GM19351 (cell line): ENCODE data around the gene STAC2.
"Not testable (repeated sequence)": the region's sequence is repeated elsewhere in the genome, so short reads cannot be mapped to it uniquely, and the experiment has no call there.

Source experiments
- ATAC-seq: cut with Tn5 transposase; IDR thresholded peaks from one replicate; pipeline ENCODE4 v1.9.1; 2021; ENCODE audit warnings: mild to moderate bottlenecking, moderate library complexity; ENCODE audit not compliant: unreplicated experiment

Gene STAC2

DNA sequence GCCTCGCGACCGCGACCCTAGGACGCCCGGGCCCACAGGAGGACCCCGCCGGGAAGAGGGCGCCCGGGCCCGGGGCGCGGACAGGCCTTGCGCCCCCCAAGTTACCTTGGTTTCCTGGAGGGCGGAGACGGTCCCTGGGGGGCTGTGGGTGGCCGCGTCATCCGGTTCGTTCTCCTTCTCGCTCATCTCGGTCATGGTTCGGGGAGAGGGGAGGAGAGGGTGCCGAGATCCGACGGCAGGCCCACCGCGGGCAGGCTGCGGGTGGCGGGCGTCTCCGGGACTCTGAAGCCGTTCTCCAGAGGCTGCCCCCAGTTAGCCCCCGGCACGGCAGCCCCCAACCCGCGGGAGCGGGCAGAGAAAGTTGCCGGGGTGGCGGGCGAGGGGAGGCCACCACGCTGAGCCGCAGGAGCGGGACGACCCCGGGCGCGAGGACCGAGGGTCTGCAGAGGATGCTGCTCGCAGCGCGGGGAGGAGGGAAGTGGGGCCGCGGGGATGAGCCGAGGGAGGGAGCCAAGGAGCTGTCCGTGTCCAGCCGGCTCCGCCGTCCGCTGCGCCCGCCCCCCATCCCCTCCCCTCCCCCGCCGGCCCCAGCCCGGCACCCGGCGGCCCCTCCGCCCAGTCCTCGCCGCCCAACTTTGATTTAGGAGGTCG, at the start of gene STAC2:
Gene STAC2 (minus strand): TSS at position 638 of the 651 bp plus-strand sequence. CDS start 443 bp downstream, at position 195.
- no peak for ATAC-seq

GRCh38 chr17:39271546-39271945, 45.8 kb upstream of the STAC2 start:
- no peak for ATAC-seq

- ATAC-seq: no peak
Observed at GRCh38 chr17:39270923-39271322, 45.2 kb upstream of the STAC2 start.

- no peak for ATAC-seq
Observed at GRCh38 chr17:39264119-39264518, 38.4 kb upstream of the STAC2 start.

DNA sequence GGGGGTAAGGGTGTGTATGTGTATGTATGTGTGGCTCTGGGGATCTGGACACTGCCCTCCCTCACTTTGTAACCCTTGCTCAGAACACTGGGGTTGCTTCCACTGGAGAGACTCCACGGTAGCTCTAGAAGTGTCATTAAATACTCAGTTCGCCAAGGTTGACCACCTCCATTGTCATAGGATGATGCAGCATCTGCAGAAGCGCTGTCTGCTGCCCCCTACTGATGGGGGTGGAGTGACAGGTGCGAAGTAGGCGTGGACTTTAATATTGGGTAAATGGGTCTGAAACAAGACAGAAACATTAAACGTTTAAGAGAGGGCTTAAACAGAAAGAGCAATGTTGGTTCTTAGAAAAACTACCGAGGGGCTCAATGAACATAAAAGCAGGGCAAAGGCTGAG, 35.5 kb upstream of the STAC2 start:
- ATAC-seq: no peak

GRCh38 chr17:39252788-39253460, 27.2 kb upstream of the STAC2 start:
- no peak for ATAC-seq

DNA sequence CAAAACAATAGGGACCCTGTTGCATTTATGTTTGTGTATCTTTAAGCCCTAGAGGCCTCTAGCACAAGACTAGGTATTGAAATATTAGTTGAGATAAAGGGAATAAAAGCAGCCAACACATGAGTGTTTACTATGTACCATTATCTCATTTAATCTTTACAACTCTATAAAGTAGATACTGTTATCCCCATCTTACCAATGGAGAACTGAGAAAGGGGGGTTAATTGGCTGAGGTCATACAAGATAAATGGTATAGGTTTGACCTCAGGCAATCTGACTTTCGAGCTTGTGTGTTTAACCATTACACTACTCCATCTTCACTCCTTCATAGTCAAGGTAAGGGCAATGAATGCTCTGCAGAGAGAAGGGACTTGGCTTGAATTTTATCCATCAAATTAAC, 26.3 kb upstream of the STAC2 start:
- ATAC-seq: no peak

DNA sequence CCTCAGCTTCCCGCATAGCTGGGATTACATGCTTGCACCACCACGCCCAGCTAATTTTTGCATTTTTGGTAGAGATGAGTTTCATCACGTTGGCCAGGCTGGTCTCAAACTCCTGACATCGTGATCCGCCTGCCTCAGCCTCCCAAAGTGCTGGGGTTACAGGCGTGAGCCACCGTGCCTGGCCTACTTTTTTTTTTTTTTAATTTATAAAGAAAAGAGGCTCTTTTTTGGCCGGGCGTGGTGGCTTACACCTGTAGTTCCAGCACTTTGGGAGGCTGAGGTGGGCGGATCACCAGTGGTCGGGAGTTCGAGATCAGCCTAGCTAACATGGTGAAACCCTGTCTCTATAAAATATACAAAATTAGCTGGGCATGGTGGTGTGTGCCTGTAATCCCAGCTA, 24.3 kb upstream of the STAC2 start:
- ATAC-seq: not testable (repeated sequence)

DNA sequence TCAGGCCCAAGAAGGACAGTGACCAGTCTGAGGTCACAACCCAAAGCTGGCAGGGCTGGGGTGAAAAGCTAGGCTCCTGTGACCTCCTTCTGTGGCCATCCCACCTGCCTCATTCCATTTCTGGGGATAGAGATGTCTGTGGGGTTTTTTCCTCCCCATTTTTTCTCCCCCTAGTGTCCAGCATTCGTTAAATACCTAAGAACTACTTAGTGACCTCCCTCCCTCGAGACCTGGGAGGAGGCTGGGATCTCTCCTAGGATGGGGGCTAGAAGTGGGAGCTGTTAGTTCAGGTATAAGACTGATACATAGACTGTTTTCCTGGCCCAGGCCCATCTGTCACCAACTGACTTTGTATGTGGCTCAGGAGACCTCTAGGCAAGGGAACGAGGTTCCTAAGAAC, 20.5 kb upstream of the STAC2 start:
- no peak for ATAC-seq

DNA sequence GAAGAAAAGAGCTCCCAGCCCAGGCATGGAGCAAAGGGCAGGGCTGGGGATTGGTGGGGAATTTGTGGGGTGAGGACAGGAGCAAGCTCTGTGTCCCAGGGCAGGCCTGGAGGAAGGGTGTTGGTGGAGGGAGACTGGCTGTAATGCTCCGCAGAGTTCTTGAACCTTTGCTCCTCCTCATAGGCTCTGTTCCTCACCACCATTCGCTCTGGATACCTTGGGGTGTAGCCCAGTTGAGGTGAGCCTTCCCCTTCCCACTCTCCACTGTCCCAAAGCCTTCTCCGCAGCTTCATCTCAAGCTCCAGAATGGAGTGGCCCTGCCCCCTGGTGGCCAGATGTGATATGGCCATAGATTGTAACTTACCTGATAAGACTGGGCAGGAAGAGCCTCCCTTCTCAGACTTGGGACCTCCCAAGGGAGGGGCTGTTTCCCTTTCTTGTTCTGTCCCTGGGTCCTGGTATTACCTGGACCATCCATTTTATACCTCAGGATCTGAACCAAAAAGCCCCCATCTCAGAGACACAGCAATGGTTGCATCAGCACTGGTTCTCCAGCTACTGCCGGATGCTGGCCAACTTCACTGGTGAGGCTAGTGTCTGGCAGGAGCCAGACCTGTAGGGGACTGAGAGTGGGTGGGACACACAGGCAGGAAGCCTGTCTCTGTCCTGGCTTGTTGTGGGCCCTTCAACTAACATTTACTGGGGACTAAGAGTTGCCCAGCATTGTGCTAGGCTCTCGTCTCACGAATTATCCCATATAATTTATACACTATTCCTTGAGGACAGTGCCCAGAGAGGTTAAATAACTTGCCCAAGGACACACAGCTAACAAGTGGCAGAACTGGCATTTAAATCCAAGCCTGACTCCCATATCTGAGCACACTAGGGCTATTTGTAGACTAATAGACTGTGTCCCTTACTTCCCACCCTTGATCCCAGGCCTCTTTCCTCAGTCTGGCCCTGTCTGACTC, 19.1 kb upstream of the STAC2 start:
- ATAC-seq: peak; percentile 42

- ATAC-seq: no peak
Observed at GRCh38 chr17:39244016-39244599, 18.4 kb upstream of the STAC2 start.

GRCh38 chr17:39243155-39243554, 17.4 kb upstream of the STAC2 start:
- ATAC-seq: no peak

DNA sequence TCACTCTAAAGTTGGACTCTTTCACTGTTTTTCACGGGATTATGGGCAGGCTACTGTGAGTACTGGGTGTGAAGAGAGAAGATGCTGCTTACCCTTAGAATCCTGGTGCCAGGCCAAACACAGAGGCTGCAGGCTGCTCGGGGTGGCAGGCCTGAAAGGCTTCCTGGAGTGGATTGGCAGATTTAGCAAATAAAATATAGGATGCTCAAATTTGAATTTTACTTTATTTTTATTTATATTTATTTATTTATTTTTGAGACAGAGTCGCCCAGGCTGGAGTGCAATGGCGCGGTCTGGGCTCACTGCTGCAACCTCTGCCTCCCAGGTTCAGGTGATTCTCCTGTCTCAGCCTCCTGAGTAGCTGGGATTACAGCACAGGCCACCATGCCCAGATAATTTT, 14.9 kb upstream of the STAC2 start:
- ATAC-seq: no peak

- ATAC-seq: no peak
Observed at GRCh38 chr17:39239640-39240314, 14.0 kb upstream of the STAC2 start.

DNA sequence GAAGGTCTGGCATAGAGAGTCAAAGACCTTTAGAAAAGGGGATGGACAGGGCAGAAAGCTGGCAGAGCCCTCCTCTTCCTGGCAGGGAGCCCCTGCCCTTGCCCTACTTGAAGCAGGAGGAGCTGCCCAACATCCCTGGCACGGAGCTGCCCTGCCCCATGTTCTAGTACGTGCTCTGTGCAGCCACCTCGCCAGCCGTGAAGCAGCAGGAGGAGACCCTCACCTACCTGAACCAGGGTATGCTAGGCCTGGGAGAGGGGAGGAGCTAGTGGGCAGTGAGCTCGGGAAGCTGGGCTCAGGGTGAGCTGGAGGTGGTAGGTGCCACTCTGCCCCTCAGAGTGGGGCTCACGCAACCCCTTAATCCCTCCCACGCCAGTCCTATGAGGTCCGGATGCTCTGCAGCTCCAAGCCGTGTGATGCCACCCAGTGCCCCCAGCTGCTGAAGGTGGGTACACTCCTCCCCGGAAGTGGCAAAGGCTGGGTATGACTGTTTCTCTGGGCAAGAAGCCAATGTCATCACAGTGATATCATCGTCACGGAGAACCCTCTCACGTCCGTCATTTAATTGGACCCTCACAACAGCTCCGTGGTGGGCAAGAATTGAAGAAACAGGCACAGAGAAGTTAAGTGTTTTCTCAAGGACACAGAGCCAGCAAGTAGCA, 12.7 kb upstream of the STAC2 start:
- ATAC-seq: no peak

GRCh38 chr17:39237586-39237985, 11.8 kb upstream of the STAC2 start:
- ATAC-seq: no peak

DNA sequence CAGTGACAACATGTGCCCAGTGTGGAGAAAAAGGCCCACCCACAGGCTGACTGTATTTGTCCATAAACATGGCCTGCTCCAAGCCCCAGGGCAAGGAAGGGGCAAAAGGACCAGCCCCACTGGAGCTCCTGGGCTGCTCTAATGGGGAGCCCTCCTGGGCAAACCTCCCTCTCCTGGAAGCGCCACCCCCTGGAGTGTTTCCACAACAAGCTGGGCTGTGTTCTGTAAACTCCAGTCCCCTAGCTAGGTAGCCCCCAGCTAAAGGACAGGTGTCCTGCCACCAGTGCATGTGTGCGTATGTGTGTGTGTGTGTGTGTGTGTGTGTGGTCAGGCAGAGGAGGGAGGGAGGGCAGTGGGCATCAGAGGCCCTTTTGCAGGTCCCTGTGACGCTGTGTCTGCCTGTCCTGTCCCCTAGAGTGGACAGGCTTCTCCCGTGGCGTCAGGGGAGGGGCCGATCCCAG, 11.3 kb upstream of the STAC2 start:
- no peak for ATAC-seq

DNA sequence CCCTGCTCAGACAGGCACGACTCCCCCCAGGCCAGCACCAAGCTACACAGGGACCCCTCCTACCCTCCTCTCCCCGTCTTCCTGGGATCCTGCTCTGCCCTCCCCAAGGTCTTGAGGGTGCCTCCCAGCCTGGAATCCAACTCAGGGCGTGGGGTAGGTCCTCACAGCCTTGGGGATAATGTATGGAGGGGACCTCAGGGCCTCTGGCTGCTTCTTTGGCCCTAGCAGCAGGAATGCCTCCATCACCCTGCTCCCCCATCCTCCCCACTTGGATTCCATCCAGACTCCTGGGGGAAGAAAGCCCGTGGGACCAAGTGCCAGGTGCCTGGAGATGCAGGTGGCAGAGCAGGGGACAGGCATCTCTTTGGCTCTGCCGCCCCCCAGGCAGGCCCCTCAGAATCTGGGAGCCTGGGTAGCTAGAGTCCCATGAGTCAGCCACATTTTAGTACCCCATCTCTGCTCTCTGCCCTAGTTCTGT, 10.7 kb upstream of the STAC2 start:
- ATAC-seq: no peak

DNA sequence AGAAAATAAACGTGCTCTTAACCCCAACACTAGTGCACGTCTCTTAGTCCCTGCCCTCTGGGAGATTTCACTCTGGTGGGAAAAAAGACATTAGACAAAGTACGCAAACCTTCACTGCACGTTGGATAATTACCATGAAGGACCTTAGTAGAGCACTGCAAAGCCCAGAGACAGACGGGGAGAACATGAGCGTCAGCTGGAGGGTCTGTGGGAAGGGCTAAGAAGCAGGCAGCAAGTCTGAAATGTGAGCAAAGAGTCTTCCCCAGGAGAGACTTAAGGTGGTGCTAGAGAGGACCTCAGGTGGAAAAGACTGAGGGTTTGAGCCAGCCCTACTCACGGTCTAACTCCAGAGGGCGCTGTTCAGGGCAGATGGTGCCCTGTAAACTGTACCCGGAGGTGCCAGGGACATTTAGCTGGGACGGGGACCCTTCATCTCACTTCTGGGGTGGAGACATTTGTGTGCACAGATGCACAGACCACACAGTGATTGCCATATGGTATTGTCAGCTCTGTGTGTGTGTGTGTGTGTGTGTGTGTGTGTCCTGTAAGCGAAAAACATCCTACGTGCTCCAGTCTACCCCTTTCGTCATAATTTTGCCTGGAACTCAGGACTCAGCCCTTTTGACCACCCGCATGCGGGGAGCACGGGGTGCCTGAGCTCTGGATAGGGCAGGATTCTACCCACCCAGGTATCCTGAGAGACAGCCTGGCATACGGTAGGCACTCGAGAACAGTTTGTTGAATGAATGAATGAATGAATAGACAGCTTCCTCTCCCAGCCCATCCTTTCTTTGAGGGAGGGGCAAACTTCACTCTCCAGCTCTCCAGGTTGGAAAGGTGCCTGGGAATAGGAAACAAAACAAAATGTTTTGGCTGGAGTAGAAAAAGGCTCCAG, 10.1 kb upstream of the STAC2 start:
- no peak for ATAC-seq
